NB4 (cell line): Measurements from ENCODE around the gene RGS12.

Experiments used
- POLR2A ChIP-seq: IDR thresholded peaks from 2 replicates; pipeline ENCODE4 v1.6.1; 2011; ENCODE audit warnings: mild to moderate bottlenecking; ENCODE audit not compliant: insufficient read length; ENCODE audit errors: extremely low read depth
- TF ChIP-seq, protein P1 (sequence below): IDR thresholded peaks from one replicate; pipeline ENCODE4 v1.5.1; 2012; ENCODE audit warnings: low read depth, low read length
- TF ChIP-seq, protein P2 (sequence below): IDR thresholded peaks from 2 replicates; pipeline ENCODE4 v1.6.1; 2011; ENCODE audit warnings: low read depth, low read length

- TF ChIP-seq POLR2A = no peak
- TF ChIP-seq, protein P1, sequence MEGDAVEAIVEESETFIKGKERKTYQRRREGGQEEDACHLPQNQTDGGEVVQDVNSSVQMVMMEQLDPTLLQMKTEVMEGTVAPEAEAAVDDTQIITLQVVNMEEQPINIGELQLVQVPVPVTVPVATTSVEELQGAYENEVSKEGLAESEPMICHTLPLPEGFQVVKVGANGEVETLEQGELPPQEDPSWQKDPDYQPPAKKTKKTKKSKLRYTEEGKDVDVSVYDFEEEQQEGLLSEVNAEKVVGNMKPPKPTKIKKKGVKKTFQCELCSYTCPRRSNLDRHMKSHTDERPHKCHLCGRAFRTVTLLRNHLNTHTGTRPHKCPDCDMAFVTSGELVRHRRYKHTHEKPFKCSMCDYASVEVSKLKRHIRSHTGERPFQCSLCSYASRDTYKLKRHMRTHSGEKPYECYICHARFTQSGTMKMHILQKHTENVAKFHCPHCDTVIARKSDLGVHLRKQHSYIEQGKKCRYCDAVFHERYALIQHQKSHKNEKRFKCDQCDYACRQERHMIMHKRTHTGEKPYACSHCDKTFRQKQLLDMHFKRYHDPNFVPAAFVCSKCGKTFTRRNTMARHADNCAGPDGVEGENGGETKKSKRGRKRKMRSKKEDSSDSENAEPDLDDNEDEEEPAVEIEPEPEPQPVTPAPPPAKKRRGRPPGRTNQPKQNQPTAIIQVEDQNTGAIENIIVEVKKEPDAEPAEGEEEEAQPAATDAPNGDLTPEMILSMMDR = no peak
- TF ChIP-seq, protein P2, sequence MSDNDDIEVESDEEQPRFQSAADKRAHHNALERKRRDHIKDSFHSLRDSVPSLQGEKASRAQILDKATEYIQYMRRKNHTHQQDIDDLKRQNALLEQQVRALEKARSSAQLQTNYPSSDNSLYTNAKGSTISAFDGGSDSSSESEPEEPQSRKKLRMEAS = no peak
Observed at GRCh38 chr4:3249711-3250437, 42.9 kb upstream of the RGS12 start.
